ENCODE results near the gene SLC13A1. TPM values are rescaled to one million over a fixed set of nuclear protein-coding genes. Genes with fewer than 3 reads are reported as not detected.

SLC13A1 gene
- total RNA-seq, 2 experiments from 2014 or later: not detected

DNA sequence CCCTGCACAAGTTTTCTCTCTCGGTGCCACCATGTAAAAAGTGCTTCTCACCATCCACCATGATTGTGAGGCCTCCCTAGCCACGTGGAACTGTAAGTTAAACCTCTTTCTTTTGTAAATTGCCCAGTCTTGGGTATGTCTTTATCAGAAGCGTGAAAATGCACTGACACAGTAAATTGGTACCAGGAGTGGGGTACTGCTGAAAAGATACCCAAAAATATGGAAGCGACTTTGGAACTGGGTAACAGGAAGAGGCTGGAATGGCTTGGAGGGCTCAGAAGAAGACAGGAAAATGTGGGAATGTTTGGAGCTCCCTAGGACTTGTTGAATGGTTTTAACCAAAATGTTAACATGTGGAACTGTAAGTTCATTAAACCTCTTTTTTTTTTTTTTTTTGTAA is 15.6 kb upstream of the SLC13A1 start:
- CTCF ChIA-PET: no interaction called here
- Mint-ChIP-seq H3K4me1 (ENCODE audit: low read depth) (no peaks in the 10 kb centered on the region), H3K9me3 (ENCODE audit: insufficient read depth) (peaks cover 4% of the 10 kb centered on the region), H3K4me3 (no peak overlapping the region), H3K27me3 (ENCODE audit: low read depth) (no peaks in the 10 kb centered on the region), H3K36me3 (ENCODE audit: low read depth) (no peaks in the 10 kb centered on the region), H3K27ac (no peak overlapping the region)
- ATAC-seq (no peak), DNase-seq (no peak)
- POLR2A ChIA-PET: no interaction called here

DNA sequence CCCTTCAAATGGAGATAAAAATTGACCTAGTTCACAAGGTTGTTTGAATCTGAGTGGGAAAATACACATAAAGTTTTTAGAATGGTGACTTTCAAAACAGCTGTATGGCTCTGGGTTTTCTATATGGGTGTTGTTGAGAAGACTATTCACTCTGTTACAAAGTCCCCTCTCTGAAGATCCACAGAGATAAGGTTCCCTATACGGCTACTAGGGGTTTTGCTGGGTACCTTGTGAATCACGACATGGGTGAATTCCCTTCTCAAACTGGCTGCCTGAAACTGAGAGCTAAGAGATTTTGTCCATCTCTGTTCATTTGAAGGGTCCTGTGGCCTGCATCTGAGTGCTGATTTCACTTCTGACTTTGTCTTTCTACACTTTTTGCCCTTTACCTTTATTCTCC is 11.8 kb upstream of the SLC13A1 start:
- Mint-ChIP-seq H3K27ac (no peak overlapping the region), H3K27me3 (ENCODE audit: low read depth) (no peaks in the 10 kb centered on the region), H3K36me3 (ENCODE audit: low read depth) (no peaks in the 10 kb centered on the region), H3K4me3 (no peak overlapping the region), H3K4me1 (ENCODE audit: low read depth) (no peaks in the 10 kb centered on the region), H3K9me3 (ENCODE audit: insufficient read depth) (no peaks in the 10 kb centered on the region)
- DNase-seq (no peak), ATAC-seq (no peak)
- ChIA-PET POLR2A (no interaction called here), CTCF (no interaction called here)

DNA sequence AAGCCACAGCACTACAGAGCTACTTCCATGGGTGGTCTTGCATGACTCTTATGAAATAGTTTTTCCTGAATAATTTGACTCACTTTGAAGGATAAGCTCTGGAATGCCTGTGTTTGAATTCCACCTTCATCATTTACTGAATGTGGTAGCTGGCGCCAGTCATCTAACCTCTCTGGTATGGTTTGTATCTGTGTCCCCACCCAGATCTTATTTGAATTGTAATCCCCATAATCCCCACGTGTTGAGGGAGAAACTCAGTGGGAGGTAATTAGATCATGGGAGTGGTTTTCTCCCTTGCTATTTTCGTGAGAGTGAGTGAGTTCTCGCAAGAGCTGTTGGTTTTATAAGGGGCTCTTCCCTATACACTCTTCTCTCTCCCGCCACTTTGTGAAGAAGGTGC is 11.2 kb upstream of the SLC13A1 start:
- ChIA-PET POLR2A (no interaction called here), CTCF (no interaction called here)
- no peaks in the 10 kb centered on the region for H3K27me3 Mint-ChIP-seq (ENCODE audit: low read depth)
- H3K36me3 Mint-ChIP-seq (ENCODE audit: low read depth): no peaks in the 10 kb centered on the region
- DNase-seq (no peak), ATAC-seq (no peak)
- H3K4me1 Mint-ChIP-seq (ENCODE audit: low read depth): no peaks in the 10 kb centered on the region
- H3K4me3 Mint-ChIP-seq: no peak overlapping the region
- no peak overlapping the region for H3K27ac Mint-ChIP-seq
- H3K9me3 Mint-ChIP-seq (ENCODE audit: insufficient read depth): no peaks in the 10 kb centered on the region

DNA sequence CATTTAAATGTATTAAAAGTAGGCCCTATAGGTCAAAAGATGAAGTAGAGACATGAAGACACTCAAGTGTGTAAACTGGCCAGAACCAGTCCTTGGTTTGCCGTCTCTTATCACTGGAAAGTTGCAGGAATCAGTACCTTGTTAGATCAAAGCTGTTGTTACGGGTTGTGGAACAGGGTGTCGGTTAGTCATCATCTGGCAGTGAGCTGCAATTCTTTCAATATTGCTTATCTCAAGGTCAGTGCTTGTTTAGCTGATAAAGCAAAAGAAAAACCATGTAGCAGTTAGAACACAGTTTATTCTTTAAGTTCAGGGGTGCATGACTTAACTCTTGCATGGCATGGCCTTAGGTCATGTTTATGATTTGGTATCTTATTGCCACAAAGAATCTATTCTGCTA is 10.0 kb upstream of the SLC13A1 start:
- DNase-seq (no peak), ATAC-seq (no peak)
- POLR2A ChIA-PET: no interaction called here
- CTCF ChIA-PET: no interaction called here
- Mint-ChIP-seq H3K4me3 (no peak overlapping the region), H3K27ac (no peak overlapping the region), H3K4me1 (ENCODE audit: low read depth) (no peaks in the 10 kb centered on the region), H3K9me3 (ENCODE audit: insufficient read depth) (no peaks in the 10 kb centered on the region), H3K27me3 (ENCODE audit: low read depth) (no peaks in the 10 kb centered on the region), H3K36me3 (ENCODE audit: low read depth) (no peaks in the 10 kb centered on the region)

DNA sequence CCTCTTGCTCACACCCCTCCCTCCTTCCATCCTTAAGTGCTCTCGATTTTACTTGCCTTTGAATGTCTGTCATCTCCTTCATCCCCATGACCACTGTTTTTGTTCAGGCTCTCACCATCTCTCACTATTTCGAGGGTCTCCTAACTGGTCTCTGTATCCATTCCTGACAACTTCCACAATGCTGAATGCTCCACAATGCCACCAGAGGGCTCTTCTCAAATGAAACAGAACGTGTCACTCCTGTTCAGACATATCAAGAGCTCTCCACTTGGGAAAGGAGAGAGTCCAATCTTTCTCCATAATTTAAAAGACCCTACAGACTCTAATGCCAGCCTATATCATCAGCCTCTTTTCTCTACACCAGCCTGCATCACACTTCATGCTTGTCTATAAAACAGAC is 9.0 kb upstream of the SLC13A1 start:
- no peak overlapping the region for H3K27ac Mint-ChIP-seq
- CTCF ChIA-PET: no interaction called here
- no peaks in the 10 kb centered on the region for H3K4me1 Mint-ChIP-seq (ENCODE audit: low read depth)

DNA sequence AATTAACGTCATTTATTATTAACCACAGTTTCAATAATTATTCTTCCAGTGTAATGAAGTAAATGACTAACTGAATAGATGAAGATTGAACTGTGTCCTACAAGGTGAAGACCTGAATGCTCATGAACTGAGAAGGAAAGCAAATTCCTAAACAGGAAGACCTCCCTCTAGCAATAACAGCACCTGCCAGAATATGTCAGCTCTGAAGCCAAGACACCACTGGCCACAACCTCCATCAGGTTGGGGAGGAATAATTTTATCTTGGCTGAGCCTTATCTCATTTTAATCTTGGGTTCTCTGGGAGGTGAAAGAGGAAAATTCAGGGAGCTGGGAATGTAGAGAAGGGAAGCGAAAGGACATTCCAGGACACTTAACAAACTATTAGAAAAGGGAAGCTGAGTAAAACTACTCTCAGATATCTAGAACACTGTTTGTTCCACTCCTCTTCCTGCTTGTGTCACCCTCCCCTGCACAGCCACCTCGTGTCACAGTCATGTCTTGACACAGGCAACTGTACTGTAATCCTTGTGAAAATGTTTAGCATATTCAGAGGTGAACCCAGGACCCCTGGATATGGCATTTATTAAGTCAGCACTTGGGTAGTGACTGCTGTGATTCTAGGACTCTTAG is 4.6 kb upstream of the SLC13A1 start:
- ATAC-seq (no peak), DNase-seq (no peak)
- ChIA-PET CTCF (no interaction called here), POLR2A (no interaction called here)
- Mint-ChIP-seq H3K9me3 (ENCODE audit: insufficient read depth) (no peaks in the 10 kb centered on the region), H3K4me3 (no peak overlapping the region), H3K27me3 (ENCODE audit: low read depth) (no peaks in the 10 kb centered on the region), H3K4me1 (ENCODE audit: low read depth) (no peaks in the 10 kb centered on the region), H3K36me3 (ENCODE audit: low read depth) (no peaks in the 10 kb centered on the region), H3K27ac (no peak overlapping the region)

More for the DNA sequence above, 9.0 kb upstream of the SLC13A1 start:
- H3K36me3 Mint-ChIP-seq (ENCODE audit: low read depth): no peaks in the 10 kb centered on the region
- no peak for ATAC-seq
- H3K4me3 Mint-ChIP-seq: no peak overlapping the region
- DNase-seq: no peak
- no peaks in the 10 kb centered on the region for H3K9me3 Mint-ChIP-seq (ENCODE audit: insufficient read depth)
- POLR2A ChIA-PET: no interaction called here
- no peaks in the 10 kb centered on the region for H3K27me3 Mint-ChIP-seq (ENCODE audit: low read depth)

DNA sequence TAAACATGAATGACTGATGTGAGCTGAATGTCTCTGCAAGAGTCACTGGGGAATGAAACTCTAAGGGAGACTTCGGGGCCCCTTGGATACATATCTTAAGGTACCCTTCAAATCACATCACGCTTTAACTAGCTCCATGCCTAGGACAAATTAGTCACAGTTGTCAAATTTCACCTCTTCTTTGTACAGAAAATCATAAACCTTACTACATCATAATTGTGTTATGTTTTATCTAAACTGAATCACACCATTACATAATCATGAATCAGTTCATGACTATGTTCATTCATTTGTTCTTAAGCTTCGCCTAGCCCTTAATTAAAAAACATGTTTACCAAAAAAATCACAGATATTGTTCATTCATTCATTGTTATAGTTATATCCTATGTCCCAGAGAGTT is 2.1 kb upstream of the SLC13A1 start:
- DNase-seq: no peak
- Mint-ChIP-seq H3K27me3 (ENCODE audit: low read depth) (no peaks in the 10 kb centered on the region), H3K4me1 (ENCODE audit: low read depth) (no peaks in the 10 kb centered on the region), H3K9me3 (ENCODE audit: insufficient read depth) (no peaks in the 10 kb centered on the region), H3K27ac (no peak overlapping the region), H3K4me3 (no peak overlapping the region), H3K36me3 (ENCODE audit: low read depth) (no peaks in the 10 kb centered on the region)
- ATAC-seq: no peak
- ChIA-PET POLR2A (no interaction called here), CTCF (no interaction called here)

DNA sequence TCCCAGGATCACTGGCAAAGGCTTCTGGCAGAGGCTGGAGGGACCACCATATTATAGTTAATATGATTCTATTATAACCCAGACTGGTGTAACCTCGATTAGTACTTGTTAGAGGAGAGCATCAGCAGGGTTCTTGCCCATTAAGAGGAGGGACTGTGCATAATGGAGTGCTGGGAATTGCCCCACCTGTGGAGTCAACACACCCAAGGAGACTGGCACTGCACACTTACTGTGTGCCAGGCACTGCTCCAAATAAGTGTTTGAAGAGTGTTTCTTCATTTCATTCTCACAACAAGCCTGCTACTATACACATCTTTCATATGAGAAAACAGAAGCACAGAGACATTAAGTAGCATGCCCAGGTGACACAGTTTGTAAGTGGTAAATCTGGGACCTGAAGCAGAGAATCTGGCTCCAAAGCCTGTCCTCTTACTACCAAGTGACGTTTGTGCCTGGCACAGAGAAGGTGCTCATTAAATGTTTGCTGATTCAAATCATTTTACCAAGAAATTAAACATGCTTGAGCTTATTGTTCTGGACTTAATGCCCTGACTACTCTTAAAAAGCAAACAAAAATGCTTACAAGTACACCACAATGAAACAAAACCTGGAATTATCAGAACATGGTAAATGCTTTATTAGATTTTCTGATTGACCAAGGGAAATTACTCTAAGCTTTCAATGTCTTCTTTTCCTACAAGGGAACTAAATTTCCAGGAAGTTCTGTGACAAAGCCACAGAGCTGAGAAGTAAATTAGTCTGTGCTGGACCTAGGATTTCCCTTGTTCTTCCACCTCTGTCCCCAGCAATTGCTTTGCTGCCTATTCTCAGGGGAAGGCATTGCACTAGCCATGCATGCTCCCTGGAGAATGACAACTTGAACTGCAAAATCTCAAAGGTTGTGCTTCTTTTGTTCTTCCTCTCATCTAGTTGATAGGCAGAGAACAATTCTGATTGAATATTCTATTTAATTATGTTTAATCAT is 809 bp downstream of the SLC13A1 start:
- H3K27ac Mint-ChIP-seq: no peak overlapping the region
- no peak for ATAC-seq
- H3K27me3 Mint-ChIP-seq (ENCODE audit: low read depth): no peaks in the 10 kb centered on the region
- no peaks in the 10 kb centered on the region for H3K4me1 Mint-ChIP-seq (ENCODE audit: low read depth)
- no peak overlapping the region for H3K4me3 Mint-ChIP-seq
- H3K9me3 Mint-ChIP-seq (ENCODE audit: insufficient read depth): no peaks in the 10 kb centered on the region
- H3K36me3 Mint-ChIP-seq (ENCODE audit: low read depth): no peaks in the 10 kb centered on the region
- no peak for DNase-seq
- ChIA-PET POLR2A (no interaction called here), CTCF (no interaction called here)

DNA sequence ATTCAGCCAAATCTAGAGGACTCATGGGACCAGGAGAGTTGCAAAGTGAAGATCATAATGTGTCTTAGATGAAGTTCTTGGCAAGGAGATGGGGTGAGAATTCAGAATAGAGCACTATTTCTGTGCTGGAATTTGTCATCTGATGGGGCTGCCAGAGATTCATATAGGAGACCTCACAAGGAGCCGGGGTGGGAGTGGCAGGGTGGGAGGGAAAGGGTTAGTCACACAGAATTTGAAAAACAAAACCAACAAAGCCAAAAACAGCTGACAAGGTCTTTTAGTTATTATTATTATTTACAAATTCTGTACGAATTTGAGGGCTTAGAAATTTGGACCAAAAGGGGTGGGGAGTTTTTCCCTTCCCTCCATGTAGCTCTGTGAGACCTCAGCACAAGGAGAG is 1.7 kb downstream of the SLC13A1 start:
- no peaks in the 10 kb centered on the region for H3K9me3 Mint-ChIP-seq (ENCODE audit: insufficient read depth)
- no peaks in the 10 kb centered on the region for H3K36me3 Mint-ChIP-seq (ENCODE audit: low read depth)
- ATAC-seq (no peak), DNase-seq (no peak)
- no peaks in the 10 kb centered on the region for H3K27me3 Mint-ChIP-seq (ENCODE audit: low read depth)
- H3K4me1 Mint-ChIP-seq (ENCODE audit: low read depth): no peaks in the 10 kb centered on the region
- H3K27ac Mint-ChIP-seq: no peak overlapping the region
- POLR2A ChIA-PET: no interaction called here
- CTCF ChIA-PET: no interaction called here
- no peak overlapping the region for H3K4me3 Mint-ChIP-seq

DNA sequence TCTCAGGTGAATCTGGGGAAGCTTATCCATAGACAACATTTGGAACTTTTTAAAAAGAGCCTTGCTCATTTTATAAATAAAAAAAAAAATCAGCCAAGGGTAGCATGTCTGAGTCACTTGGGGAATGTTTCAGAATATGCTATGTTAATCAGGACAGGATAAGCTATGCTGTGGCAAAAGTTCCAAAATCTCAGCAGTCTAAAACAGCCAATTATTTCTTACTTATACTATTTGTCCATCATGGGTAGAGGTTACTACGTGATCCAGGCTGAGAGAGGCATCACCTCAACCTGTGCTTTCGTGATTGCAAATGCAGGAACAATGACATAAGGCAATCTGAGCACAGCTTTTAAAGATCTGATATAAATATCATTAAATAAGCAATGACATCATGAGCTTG is 6.5 kb downstream of the SLC13A1 start:
- Mint-ChIP-seq H3K36me3 (ENCODE audit: low read depth) (no peaks in the 10 kb centered on the region), H3K4me3 (no peak overlapping the region), H3K9me3 (ENCODE audit: insufficient read depth) (no peaks in the 10 kb centered on the region), H3K4me1 (ENCODE audit: low read depth) (no peaks in the 10 kb centered on the region), H3K27ac (no peak overlapping the region), H3K27me3 (ENCODE audit: low read depth) (no peaks in the 10 kb centered on the region)
- no peak for ATAC-seq
- DNase-seq: no peak
- CTCF ChIA-PET: no interaction called here
- POLR2A ChIA-PET: no interaction called here

DNA sequence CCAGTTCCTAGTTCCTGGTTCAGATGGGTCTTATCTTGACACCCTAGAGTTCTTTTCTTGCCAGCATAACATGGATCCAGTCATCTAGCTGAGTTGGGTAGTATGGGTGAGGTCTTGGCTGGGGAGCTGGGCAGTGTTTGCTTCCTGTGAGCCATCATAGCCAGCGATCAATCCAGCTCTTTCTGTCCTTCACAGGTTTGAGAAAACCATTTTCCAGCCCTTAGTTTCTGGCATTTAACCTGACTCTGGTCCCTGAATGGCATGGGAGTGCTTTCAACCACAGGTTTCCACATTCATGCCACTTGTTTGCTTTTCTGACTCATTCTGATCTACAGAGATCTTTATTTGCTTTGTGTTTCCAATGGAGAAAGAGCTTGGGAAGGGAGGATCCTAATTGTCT is 8.6 kb downstream of the SLC13A1 start:
- Mint-ChIP-seq H3K27ac (no peak overlapping the region), H3K36me3 (ENCODE audit: low read depth) (no peaks in the 10 kb centered on the region), H3K9me3 (ENCODE audit: insufficient read depth) (no peaks in the 10 kb centered on the region), H3K4me3 (no peak overlapping the region), H3K4me1 (ENCODE audit: low read depth) (no peaks in the 10 kb centered on the region), H3K27me3 (ENCODE audit: low read depth) (no peaks in the 10 kb centered on the region)
- ChIA-PET CTCF (no interaction called here), POLR2A (no interaction called here)
- no peak for DNase-seq
- no peak for ATAC-seq

DNA sequence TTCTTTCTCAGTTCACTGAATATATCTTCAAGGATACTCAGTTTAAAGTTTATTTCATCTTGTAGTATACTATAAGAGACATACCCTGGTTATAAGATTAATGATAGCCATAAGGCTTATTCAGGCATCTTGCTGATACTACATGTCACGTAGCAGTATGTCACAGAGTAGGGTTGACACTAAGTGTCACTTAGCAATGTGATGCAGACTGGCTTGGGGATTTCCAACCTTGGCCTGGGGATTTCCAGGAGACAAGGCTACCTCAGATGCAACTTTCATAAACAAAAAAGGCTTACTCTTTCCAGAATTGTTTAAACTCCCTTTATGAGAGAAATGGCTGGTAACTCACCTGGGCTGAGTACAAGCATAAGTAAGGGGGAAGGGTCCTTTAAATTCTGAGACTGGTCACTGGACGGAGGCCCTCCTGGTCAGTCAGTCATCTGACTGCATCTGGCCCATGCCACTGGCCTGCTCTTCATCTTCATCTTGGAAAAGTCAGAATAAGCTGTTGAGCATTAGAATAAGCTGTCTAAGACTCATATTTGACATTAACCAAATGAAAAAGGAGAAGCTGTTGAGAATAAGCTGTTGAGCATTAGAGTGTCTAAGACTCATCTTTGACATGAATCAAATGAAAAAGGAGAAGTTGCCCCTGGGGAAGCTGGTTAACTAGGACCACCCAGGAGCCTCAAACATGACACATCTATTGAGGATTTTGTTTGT is 9.5 kb downstream of the SLC13A1 start:
- DNase-seq (no peak), ATAC-seq (no peak)
- ChIA-PET POLR2A (no interaction called here), CTCF (no interaction called here)
- H3K36me3 Mint-ChIP-seq (ENCODE audit: low read depth): no peaks in the 10 kb centered on the region
- H3K4me3 Mint-ChIP-seq: no peak overlapping the region
- no peaks in the 10 kb centered on the region for H3K9me3 Mint-ChIP-seq (ENCODE audit: insufficient read depth)
- H3K27me3 Mint-ChIP-seq (ENCODE audit: low read depth): no peaks in the 10 kb centered on the region
- H3K27ac Mint-ChIP-seq: no peak overlapping the region
- H3K4me1 Mint-ChIP-seq (ENCODE audit: low read depth): no peaks in the 10 kb centered on the region
